B cell (primary cell): ENCODE results near the gene PDE3B. TPM values are rescaled to one million over a fixed set of nuclear protein-coding genes. Genes with fewer than 3 reads are reported as not detected.

ENCODE experiments used
- ATAC-seq: fragments of 200-7000 bp; cut with Tn5 transposase; one replicate; pipeline ENCODE4 v1.10.0; 2021; ENCODE audit warnings: low read depth, mild to moderate bottlenecking, moderate number of reproducible peaks, moderate library complexity
- CTCF ChIA-PET: fragments of 350-600 bp; sonication (Branson Sonifier 250); formaldehyde crosslinking; loops from one replicate; lab custom pipeline; 2021; ENCODE audit warnings: antibody characterized with exemption, inconsistent platforms; lab: Charles Lee
- POLR2A ChIA-PET: fragments of 350-600 bp; sonication (Branson Sonifier 250); formaldehyde crosslinking; loops from one replicate; lab custom pipeline; 2021; ENCODE audit warnings: antibody characterized with exemption; lab: Charles Lee
- DNase-seq: peaks from one replicate; pipeline ENCODE4 v3.0.0; 2013
- H2AFZ ChIP-seq: 2 replicates; pipeline ENCODE4 v1.6.1; 2012; ENCODE audit warnings: mild to moderate bottlenecking, low read depth, low read length; ENCODE audit not compliant: insufficient read depth, poor library complexity, severe bottlenecking
- H3K27ac ChIP-seq, 2 donors: 1 replicate in 1 of 2; 2 replicates in 1 of 2; pipeline ENCODE4 v1.5.1; 2012 to 2013; ENCODE audit warnings: low read length in 2 of 2, mild to moderate bottlenecking in 2 of 2, moderate library complexity in 1 of 2
- H3K27me3 ChIP-seq, 4 experiments: fragments of 200-600 bp in 1 of 4; sonication (generic) in 1 of 4; replicated peaks in 1 of 4; 1 replicate in 2 of 4; 2 replicates in 2 of 4; pipeline versions ENCODE4 v1.6.1 to v1.7.0; 2013 to 2016; ENCODE audit warnings: low read length in 3 of 4, mild to moderate bottlenecking in 2 of 4, mixed read lengths in 1 of 4, moderate library complexity in 1 of 4; ENCODE audit not compliant: insufficient read depth in 4 of 4, control insufficient read depth in 3 of 4; ENCODE audit errors: control extremely low read depth in 1 of 4
- H3K36me3 ChIP-seq, 2 experiments: replicated peaks in 1 of 2; 1 replicate in 1 of 2; 2 replicates in 1 of 2; pipeline versions ENCODE4 v1.6.1 to v1.7.1; 2013; ENCODE audit warnings: low read length in 1 of 2; ENCODE audit not compliant: insufficient read depth in 2 of 2, control insufficient read depth in 1 of 2; ENCODE audit errors: control extremely low read depth in 1 of 2, extremely low read depth in 1 of 2
- H3K4me1 ChIP-seq, 2 donors: fragments of 200-600 bp in 1 of 2; sonication (generic) in 1 of 2; 1 replicate in 1 of 2; 2 replicates in 1 of 2; pipeline versions ENCODE4 v1.5.1 to v1.6.1; 2013 to 2017; ENCODE audit warnings: low read length in 2 of 2; ENCODE audit not compliant: control insufficient read depth in 2 of 2, insufficient read depth in 2 of 2
- H3K4me2 ChIP-seq: replicated peaks from 2 replicates; pipeline ENCODE3; 2012; ENCODE audit warnings: mild to moderate bottlenecking, low read depth, low read length; ENCODE audit not compliant: poor library complexity, severe bottlenecking
- H3K4me3 ChIP-seq, 5 experiments: fragments of 200-600 bp in 1 of 5; sonication (generic) in 1 of 5; 1 replicate in 3 of 5; 2 replicates in 2 of 5; pipeline versions ENCODE4 v1.5.1 to v1.7.0; 2011 to 2016; ENCODE audit warnings: low read length in 4 of 5, mild to moderate bottlenecking in 4 of 5, low read depth in 2 of 5, control low read depth in 1 of 5, moderate library complexity in 1 of 5; ENCODE audit not compliant: insufficient read depth in 1 of 5; ENCODE audit errors: control extremely low read depth in 1 of 5, extremely low read depth in 1 of 5
- H3K79me2 ChIP-seq: fragments of 200-600 bp; sonication (generic); one replicate; pipeline ENCODE4 v1.6.0; 2016; ENCODE audit warnings: low read length; ENCODE audit not compliant: control insufficient read depth, insufficient read depth
- H3K9ac ChIP-seq: fragments of 200-600 bp; sonication (generic); 2 replicates; pipeline ENCODE4 v1.6.1; 2017; ENCODE audit warnings: mild to moderate bottlenecking, low read length, moderate library complexity
- H3K9me3 ChIP-seq, 3 donors: one replicate each; pipeline versions ENCODE4 v1.6.1 to v1.7.1; 2013; ENCODE audit warnings: low read length in 2 of 3; ENCODE audit not compliant: control insufficient read depth in 2 of 3, insufficient read depth in 1 of 3; ENCODE audit errors: control extremely low read depth in 1 of 3
- H4K20me1 ChIP-seq: 2 replicates; pipeline ENCODE4 v1.6.0; 2012; ENCODE audit warnings: mild to moderate bottlenecking, low read length; ENCODE audit not compliant: insufficient read depth, control insufficient read depth, poor library complexity, severe bottlenecking
- H3K27ac Mint-ChIP-seq: one replicate; pipeline ENCODE4 v1.8.0; 2021; ENCODE audit warnings: mixed read lengths
- H3K27me3 Mint-ChIP-seq: one replicate; pipeline ENCODE4 v1.8.0; 2021; ENCODE audit warnings: mixed read lengths
- H3K4me1 Mint-ChIP-seq: one replicate; pipeline ENCODE4 v1.8.0; 2021; ENCODE audit warnings: mixed read lengths
- H3K4me3 Mint-ChIP-seq: one replicate; pipeline ENCODE4 v1.8.0; 2021; ENCODE audit warnings: mixed read lengths
- H3K9me3 Mint-ChIP-seq: one replicate; pipeline ENCODE4 v1.8.0; 2022; ENCODE audit warnings: mixed read lengths; ENCODE audit not compliant: insufficient read depth
- EZH2 ChIP-seq: IDR thresholded peaks from 2 replicates; pipeline ENCODE4 v1.6.1; 2012; ENCODE audit warnings: borderline replicate concordance, low read depth, mild to moderate bottlenecking, moderate library complexity, low read length; ENCODE audit not compliant: insufficient read depth, poor library complexity, severe bottlenecking
- WGBS: methylation state at CpG from one replicate; pipeline ENCODE4 v1.1.5; 2013; ENCODE audit warnings: missing lambda C conversion rate; ENCODE audit not compliant: insufficient coverage; 5-methylcytosine and 5-hydroxymethylcytosine counted together
- intact Hi-C: fragments of 100-400 bp; cut with micrococcal nuclease; formaldehyde crosslinking; loops from one replicate; pipeline ENCODE4 v1.10.0; 2022
- polyA plus RNA-seq: library from polyadenylated mRNA; depleted of rRNA; stranded (reverse); fragments of >200 nt; gene quantifications from 2 replicates; pipeline ENCODE4 v1.2.3, GENCODE V29; 2012
- total RNA-seq, 2 donors: library from RNA; stranded (reverse); fragments of 120-200 nt in 1 of 2; gene quantifications; 1 replicate in 1 of 2; 2 replicates in 1 of 2; pipeline versions ENCODE4 v1.2.3 to v1.2.4, GENCODE V29; 2013 to 2022
- TF ChIP-seq, protein P1 (sequence below): fragments of 200-600 bp; IDR thresholded peaks from one replicate; pipeline ENCODE4 v1.8.0; 2022; ENCODE audit warnings: antibody characterized with exemption, mild to moderate bottlenecking

The PDE3B gene
- total and polyA plus RNA-seq, 2 donors (not counting 1 experiment from before 2014, with no cell fraction given), result 1.0 to 60.7 TPM

DNA sequence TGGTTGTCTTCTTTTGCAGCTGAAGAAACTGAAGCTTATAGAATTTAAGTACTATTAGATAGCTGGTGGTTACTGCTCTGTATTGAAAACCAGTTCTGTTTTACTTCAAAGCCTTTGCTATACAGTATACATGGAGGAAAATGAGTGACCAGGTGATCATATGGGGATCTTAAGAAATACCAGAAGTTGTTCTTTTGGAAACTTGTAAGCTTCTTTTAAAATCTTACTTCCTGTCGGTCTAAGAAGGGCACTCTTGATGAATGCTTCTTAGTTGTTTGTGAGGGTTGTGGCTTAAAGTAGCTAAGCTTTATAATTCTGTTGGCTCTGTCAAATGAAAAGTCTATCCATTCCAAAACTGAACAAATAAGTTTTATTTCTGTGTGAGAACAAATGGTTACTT, 55.2 kb downstream of the PDE3B start:
- Histone ChIP-seq H2AFZ (no peak overlapping the region), H3K27me3 (no peaks in the 10 kb centered on the region), H3K9ac (no peak overlapping the region), H3K36me3 (no peaks in the 10 kb centered on the region), H3K4me3 (no peak overlapping the region), H3K4me1 (no peaks in the 10 kb centered on the region), H4K20me1 (no peaks in the 10 kb centered on the region), H3K27ac (no peak overlapping the region), H3K9me3 (peaks cover 3 to 4% (median 3%) of the 10 kb centered on the region in 3 donors), H3K79me2 (no peaks in the 10 kb centered on the region), H3K4me2 (no peak overlapping the region)
- TF ChIP-seq, protein P1, sequence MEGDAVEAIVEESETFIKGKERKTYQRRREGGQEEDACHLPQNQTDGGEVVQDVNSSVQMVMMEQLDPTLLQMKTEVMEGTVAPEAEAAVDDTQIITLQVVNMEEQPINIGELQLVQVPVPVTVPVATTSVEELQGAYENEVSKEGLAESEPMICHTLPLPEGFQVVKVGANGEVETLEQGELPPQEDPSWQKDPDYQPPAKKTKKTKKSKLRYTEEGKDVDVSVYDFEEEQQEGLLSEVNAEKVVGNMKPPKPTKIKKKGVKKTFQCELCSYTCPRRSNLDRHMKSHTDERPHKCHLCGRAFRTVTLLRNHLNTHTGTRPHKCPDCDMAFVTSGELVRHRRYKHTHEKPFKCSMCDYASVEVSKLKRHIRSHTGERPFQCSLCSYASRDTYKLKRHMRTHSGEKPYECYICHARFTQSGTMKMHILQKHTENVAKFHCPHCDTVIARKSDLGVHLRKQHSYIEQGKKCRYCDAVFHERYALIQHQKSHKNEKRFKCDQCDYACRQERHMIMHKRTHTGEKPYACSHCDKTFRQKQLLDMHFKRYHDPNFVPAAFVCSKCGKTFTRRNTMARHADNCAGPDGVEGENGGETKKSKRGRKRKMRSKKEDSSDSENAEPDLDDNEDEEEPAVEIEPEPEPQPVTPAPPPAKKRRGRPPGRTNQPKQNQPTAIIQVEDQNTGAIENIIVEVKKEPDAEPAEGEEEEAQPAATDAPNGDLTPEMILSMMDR, result no peak
- no peak for TF ChIP-seq EZH2
- intact Hi-C loops, result no loop called here
- Mint-ChIP-seq H3K4me1 (no peaks in the 10 kb centered on the region), H3K9me3 (peaks cover 12% of the 10 kb centered on the region), H3K27me3 (peaks cover 2% of the 10 kb centered on the region), H3K4me3 (no peak overlapping the region), H3K27ac (no peak overlapping the region)
- DNase-seq (no peak), ATAC-seq (no peak)
- ChIA-PET POLR2A (no interaction called here), CTCF (no interaction called here)
- no CpG with 5 or more reads among the region's 1 CpG for WGBS

DNA sequence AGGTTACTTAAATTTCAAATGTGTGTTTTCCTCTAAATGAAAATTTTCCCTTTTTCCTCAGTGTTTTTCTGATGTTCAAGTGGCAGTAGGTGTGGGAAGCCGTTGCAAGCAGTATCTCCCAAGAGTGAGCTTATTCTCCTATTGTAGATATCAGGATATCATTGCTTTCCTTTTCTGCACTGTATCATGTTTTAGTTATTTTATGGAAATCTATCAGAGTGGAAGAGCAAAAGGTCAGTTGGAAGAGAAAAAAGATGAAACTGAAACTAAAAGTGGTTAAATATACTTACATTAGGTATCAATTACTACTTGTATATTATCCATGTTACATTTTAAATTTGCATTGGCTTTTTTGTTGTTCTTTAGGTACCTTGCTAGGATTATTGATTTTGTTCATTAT, 57.0 kb downstream of the PDE3B start:
- H3K4me3 Mint-ChIP-seq, result no peak overlapping the region
- H3K9me3 ChIP-seq, result peaks cover 3 to 18% (median 11%) of the 10 kb centered on the region in 3 donors
- no peak overlapping the region for H3K27ac ChIP-seq
- intact Hi-C loops, result no loop called here
- no peaks in the 10 kb centered on the region for H3K4me1 ChIP-seq
- no peak overlapping the region for H3K9ac ChIP-seq
- ChIA-PET CTCF (no interaction called here), POLR2A (no interaction called here)
- no peaks in the 10 kb centered on the region for H4K20me1 ChIP-seq
- H3K9me3 Mint-ChIP-seq, result peaks cover 13% of the 10 kb centered on the region
- no peak overlapping the region for H2AFZ ChIP-seq
- no peak overlapping the region for H3K27ac Mint-ChIP-seq
- H3K4me1 Mint-ChIP-seq, result no peaks in the 10 kb centered on the region
- no peak overlapping the region for H3K4me3 ChIP-seq
- TF ChIP-seq EZH2, result no peak
- TF ChIP-seq, protein P1, result no peak
- H3K4me2 ChIP-seq, result no peak overlapping the region
- H3K36me3 ChIP-seq, result no peaks in the 10 kb centered on the region
- no peaks in the 10 kb centered on the region for H3K27me3 ChIP-seq
- WGBS, result no CpG with 5 or more reads among the region's 1 CpG
- DNase-seq (no peak), ATAC-seq (no peak)
- peaks cover 2% of the 10 kb centered on the region for H3K27me3 Mint-ChIP-seq
- H3K79me2 ChIP-seq, result no peaks in the 10 kb centered on the region
